ENCODE data around the gene DYNC2I2.
"Not testable (repeated sequence)": the region's sequence is repeated elsewhere in the genome, so short reads cannot be mapped to it uniquely, and the experiment has no call there.

Gene DYNC2I2

GRCh38 chr9:128593856-128594255 lies 62.8 kb downstream of the DYNC2I2 start:
- no peak overlapping the region for H3K9ac ChIP-seq (ENCODE audit: low read length)
- no peaks in the 10 kb centered on the region for H3K9me3 ChIP-seq (ENCODE audit: control insufficient read depth, low read length)
- H3K36me3 ChIP-seq (ENCODE audit: control insufficient read depth, insufficient read depth, low read length) = peaks cover 10% of the 10 kb centered on the region
- no peaks in the 10 kb centered on the region for H3K27me3 ChIP-seq (ENCODE audit: control insufficient read depth, insufficient read depth, low read length)
- no peaks in the 10 kb centered on the region for H3K4me1 ChIP-seq (ENCODE audit: control insufficient read depth, insufficient read depth, low read length)
- H3K4me3 ChIP-seq (ENCODE audit: low read length) = no peak overlapping the region

DNA sequence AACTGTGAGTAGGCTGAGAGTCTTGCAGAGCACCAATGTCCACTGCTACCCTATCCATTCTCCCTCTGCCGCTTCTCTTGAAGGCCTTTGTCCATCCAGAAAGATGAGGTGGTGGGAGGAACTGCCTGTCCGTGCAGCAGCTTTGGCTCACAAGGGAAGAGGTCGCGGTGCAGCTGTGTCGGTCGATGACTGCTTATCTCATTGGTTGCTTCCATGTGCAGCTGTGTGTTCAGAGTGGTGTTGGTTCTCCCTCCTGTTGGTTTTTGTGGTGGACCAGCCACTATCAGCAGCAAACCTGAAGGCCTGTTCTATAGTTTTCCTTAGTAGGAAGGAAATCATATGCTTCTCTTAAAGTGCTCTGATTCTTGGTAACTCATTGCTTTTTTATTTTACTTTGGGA lies 63.6 kb downstream of the DYNC2I2 start:
- Histone ChIP-seq H3K36me3 (ENCODE audit: control insufficient read depth, insufficient read depth, low read length) (peaks cover 13% of the 10 kb centered on the region), H3K4me1 (ENCODE audit: control insufficient read depth, insufficient read depth, low read length) (no peaks in the 10 kb centered on the region), H3K27me3 (ENCODE audit: control insufficient read depth, insufficient read depth, low read length) (no peaks in the 10 kb centered on the region), H3K9ac (ENCODE audit: low read length) (no peak overlapping the region), H3K9me3 (ENCODE audit: control insufficient read depth, low read length) (no peaks in the 10 kb centered on the region), H3K4me3 (ENCODE audit: low read length) (no peak overlapping the region)

GRCh38 chr9:128588581-128589233 lies 67.9 kb downstream of the DYNC2I2 start:
- Histone ChIP-seq H3K4me3 (ENCODE audit: low read length) (no peak overlapping the region), H3K9ac (ENCODE audit: low read length) (no peak overlapping the region), H3K36me3 (ENCODE audit: control insufficient read depth, insufficient read depth, low read length) (peaks cover 21% of the 10 kb centered on the region), H3K9me3 (ENCODE audit: control insufficient read depth, low read length) (no peaks in the 10 kb centered on the region), H3K4me1 (ENCODE audit: control insufficient read depth, insufficient read depth, low read length) (no peaks in the 10 kb centered on the region), H3K27me3 (ENCODE audit: control insufficient read depth, insufficient read depth, low read length) (no peaks in the 10 kb centered on the region)

- peaks cover 21% of the 10 kb centered on the region for H3K36me3 ChIP-seq (ENCODE audit: control insufficient read depth, insufficient read depth, low read length)
- H3K4me1 ChIP-seq (ENCODE audit: control insufficient read depth, insufficient read depth, low read length) = no peaks in the 10 kb centered on the region
- no peaks in the 10 kb centered on the region for H3K27me3 ChIP-seq (ENCODE audit: control insufficient read depth, insufficient read depth, low read length)
- no peak overlapping the region for H3K4me3 ChIP-seq (ENCODE audit: low read length)
- no peaks in the 10 kb centered on the region for H3K9me3 ChIP-seq (ENCODE audit: control insufficient read depth, low read length)
- H3K9ac ChIP-seq (ENCODE audit: low read length) = no peak overlapping the region
These were observed 69.2 kb downstream of the DYNC2I2 start for GRCh38 chr9:128587453-128587852.

GRCh38 chr9:128586934-128587333 lies 69.7 kb downstream of the DYNC2I2 start:
- H3K27me3 ChIP-seq (ENCODE audit: control insufficient read depth, insufficient read depth, low read length); H3K4me1 ChIP-seq (ENCODE audit: control insufficient read depth, insufficient read depth, low read length); H3K9ac ChIP-seq (ENCODE audit: low read length); H3K4me3 ChIP-seq (ENCODE audit: low read length); H3K9me3 ChIP-seq (ENCODE audit: control insufficient read depth, low read length): not testable (repeated sequence)
- peaks cover 20% of the 10 kb centered on the region for H3K36me3 ChIP-seq (ENCODE audit: control insufficient read depth, insufficient read depth, low read length)

- H3K9ac ChIP-seq (ENCODE audit: low read length); H3K27me3 ChIP-seq (ENCODE audit: control insufficient read depth, insufficient read depth, low read length); H3K9me3 ChIP-seq (ENCODE audit: control insufficient read depth, low read length); H3K4me1 ChIP-seq (ENCODE audit: control insufficient read depth, insufficient read depth, low read length); H3K4me3 ChIP-seq (ENCODE audit: low read length): not testable (repeated sequence)
- H3K36me3 ChIP-seq (ENCODE audit: control insufficient read depth, insufficient read depth, low read length) = peaks cover 17% of the 10 kb centered on the region
These were observed 71.5 kb downstream of the DYNC2I2 start for GRCh38 chr9:128585155-128585554.
